PC-3 (cell line): ENCODE data around the gene MAP2. TPM values are rescaled to one million over a fixed set of nuclear protein-coding genes. Genes with fewer than 3 reads are reported as not detected.

Experiments
- ATAC-seq: fragments of 200-7000 bp; cut with Tn5 transposase; 2 replicates; pipeline ENCODE4 v1.9.1; 2020; ENCODE audit warnings: mild to moderate bottlenecking, moderate library complexity
- BruUV-seq: library from RNA; stranded (reverse); fragments of 400-500 nt; replicated peaks from 2 replicates; lab custom pipeline; 2021; lab: Mats Ljungman, UMichigan
- CTCF ChIA-PET: fragments of 300-600 bp; sonication (Branson Sonifier 250); formaldehyde crosslinking; loops from one replicate; lab custom pipeline; 2022; ENCODE audit warnings: antibody characterized with exemption; lab: Charles Lee
- POLR2A ChIA-PET: fragments of 300-600 bp; sonication (Branson Sonifier 250); formaldehyde crosslinking; loops from one replicate; lab custom pipeline; 2022; ENCODE audit warnings: antibody characterized with exemption; ENCODE audit not compliant: unreplicated experiment; lab: Charles Lee
- DNase-seq: peaks from one replicate; pipeline ENCODE4 v3.0.0-alpha.2; 2015
- H2AFZ ChIP-seq: fragments of 300-600 bp; sonication (generic); 2 replicates; pipeline ENCODE4 v1.6.0; 2016; ENCODE audit warnings: antibody characterized with exemption, low read length
- H3F3A ChIP-seq: fragments of 300-600 bp; sonication (generic); one replicate; pipeline ENCODE4 v1.6.0; 2017; ENCODE audit warnings: antibody characterized with exemption, low read length, control low read depth, mild to moderate bottlenecking; ENCODE audit not compliant: unreplicated experiment
- H3K27ac ChIP-seq: fragments of 300-600 bp; sonication (generic); 2 replicates; pipeline ENCODE4 v1.5.1; 2016; ENCODE audit warnings: mild to moderate bottlenecking, low read length
- H3K27me3 ChIP-seq: fragments of 300-600 bp; sonication (generic); 2 replicates; pipeline ENCODE4 v1.6.1; 2016; ENCODE audit warnings: low read length, mixed read lengths
- H3K36me3 ChIP-seq: fragments of 300-600 bp; sonication (generic); 2 replicates; pipeline ENCODE4 v1.6.1; 2016; ENCODE audit warnings: low read depth, mixed run types, low read length, mixed read lengths
- H3K4me1 ChIP-seq: fragments of 300-600 bp; sonication (generic); 2 replicates; pipeline ENCODE4 v1.5.1; 2016; ENCODE audit warnings: low read length; ENCODE audit not compliant: insufficient read depth
- H3K4me2 ChIP-seq: fragments of 300-600 bp; sonication (generic); 2 replicates; pipeline ENCODE4 v1.6.0; 2016; ENCODE audit warnings: low read length
- H3K4me3 ChIP-seq: fragments of 300-600 bp; sonication (generic); 2 replicates; pipeline ENCODE4 v1.5.1; 2016; ENCODE audit warnings: mild to moderate bottlenecking, low read length, mixed read lengths
- H3K79me2 ChIP-seq: fragments of 300-600 bp; sonication (generic); 2 replicates; pipeline ENCODE4 v1.6.1; 2017; ENCODE audit warnings: low read length, mixed read lengths
- H3K9ac ChIP-seq: fragments of 300-600 bp; sonication (generic); 2 replicates; pipeline ENCODE4 v1.6.0; 2016; ENCODE audit warnings: mild to moderate bottlenecking, low read length
- H3K9me2 ChIP-seq: fragments of 300-600 bp; sonication (generic); replicated peaks from 2 replicates; pipeline ENCODE4 v1.6.1; 2016; ENCODE audit warnings: mixed run types, low read length, mixed read lengths
- H3K9me3 ChIP-seq: fragments of 300-600 bp; sonication (generic); 2 replicates; pipeline ENCODE4 v1.6.1; 2016; ENCODE audit warnings: low read length, mixed read lengths
- H4K20me1 ChIP-seq: fragments of 300-600 bp; sonication (generic); 2 replicates; pipeline ENCODE4 v1.6.1; 2016; ENCODE audit warnings: low read length, mixed read lengths
- CTCF ChIP-seq: fragments of 300-600 bp; sonication (generic); conservative IDR thresholded peaks from 2 replicates; pipeline ENCODE4 v1.5.1; 2017; ENCODE audit warnings: antibody characterized with exemption, low read depth, mild to moderate bottlenecking, low read length
- EZH2 ChIP-seq: fragments of 300-600 bp; sonication (generic); IDR thresholded peaks from one replicate; pipeline ENCODE4 v1.6.1; 2017; ENCODE audit warnings: antibody characterized with exemption, mild to moderate bottlenecking, low read length; ENCODE audit not compliant: unreplicated experiment
- EZH2phosphoT487 ChIP-seq: fragments of 300-600 bp; sonication (generic); IDR thresholded peaks from 2 replicates; pipeline ENCODE4 v1.6.1; 2018; ENCODE audit warnings: mild to moderate bottlenecking, antibody characterized with exemption, low read length, borderline replicate concordance
- intact Hi-C: fragments of 100-400 bp; cut with micrococcal nuclease; formaldehyde crosslinking; loops from 2 replicates; pipeline ENCODE4 v1.9.0; 2023
- total RNA-seq: library from RNA; depleted of rRNA; stranded (reverse); fragments of >200 nt; gene quantifications from 2 replicates; pipeline ENCODE4 v1.2.3, GENCODE V29; 2014

MAP2 gene
- total RNA-seq, 1 experiment from 2014 or later: 2.1 TPM

GRCh38 chr2:209584472-209584871, 160.6 kb downstream of the MAP2 start:
- POLR2A ChIA-PET: no interaction called here
- H3F3A ChIP-seq: no peaks in the 10 kb centered on the region
- no peaks in the 10 kb centered on the region for H3K4me1 ChIP-seq
- H3K4me2 ChIP-seq: no peak overlapping the region
- TF ChIP-seq EZH2phosphoT487: no peak
- H3K27me3 ChIP-seq: peaks cover 5% of the 10 kb centered on the region; the same call in 1 of the 2 replicates
- H4K20me1 ChIP-seq: no peaks in the 10 kb centered on the region
- DNase-seq (no peak), ATAC-seq (no peak)
- H3K9ac ChIP-seq: no peak overlapping the region
- intact Hi-C loops: no loop called here
- no peak overlapping the region for H3K27ac ChIP-seq
- H2AFZ ChIP-seq: no peak overlapping the region
- H3K79me2 ChIP-seq: no peaks in the 10 kb centered on the region
- H3K9me3 ChIP-seq: no peaks in the 10 kb centered on the region
- no peak overlapping the region for H3K4me3 ChIP-seq
- H3K9me2 ChIP-seq: no peaks in the 10 kb centered on the region
- BruUV-seq: no TSS peak
- H3K36me3 ChIP-seq: no peaks in the 10 kb centered on the region
- CTCF ChIA-PET: no interaction called here

DNA sequence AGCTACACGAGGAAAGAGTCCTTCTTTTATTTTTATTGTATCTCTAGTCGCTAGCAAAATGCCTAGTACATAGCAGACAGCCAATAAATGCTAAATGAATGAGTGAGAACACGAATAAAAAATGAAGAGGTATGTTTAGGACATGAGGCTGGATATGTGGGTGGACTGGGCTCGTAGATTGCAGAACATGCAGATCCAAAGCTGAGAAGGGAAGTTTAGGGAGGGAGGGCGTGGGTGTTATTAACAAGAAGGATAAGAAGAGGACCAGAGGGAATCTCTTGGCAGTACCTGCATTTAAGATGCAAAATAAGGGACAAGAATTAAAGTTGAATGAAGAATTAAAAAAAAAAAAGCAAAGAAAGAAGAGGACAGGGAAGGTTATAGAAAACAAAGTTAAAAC, 161.1 kb downstream of the MAP2 start:
- Histone ChIP-seq H3F3A (no peaks in the 10 kb centered on the region), H3K9ac (no peak overlapping the region), H4K20me1 (no peaks in the 10 kb centered on the region), H2AFZ (no peak overlapping the region), H3K4me1 (no peaks in the 10 kb centered on the region), H3K4me3 (no peak overlapping the region), H3K27me3 (peaks cover 5% of the 10 kb centered on the region; the same call in 1 of the 2 replicates), H3K79me2 (no peaks in the 10 kb centered on the region), H3K4me2 (no peak overlapping the region), H3K9me3 (no peaks in the 10 kb centered on the region), H3K36me3 (no peaks in the 10 kb centered on the region), H3K9me2 (no peaks in the 10 kb centered on the region), H3K27ac (no peak overlapping the region)
- TF ChIP-seq EZH2phosphoT487 (no peak), EZH2 (no peak), CTCF (no peak)
- ATAC-seq: no peak
- no TSS peak for BruUV-seq
- DNase-seq: no peak
- ChIA-PET CTCF (no interaction called here), POLR2A (no interaction called here)
- intact Hi-C loops: no loop called here

DNA sequence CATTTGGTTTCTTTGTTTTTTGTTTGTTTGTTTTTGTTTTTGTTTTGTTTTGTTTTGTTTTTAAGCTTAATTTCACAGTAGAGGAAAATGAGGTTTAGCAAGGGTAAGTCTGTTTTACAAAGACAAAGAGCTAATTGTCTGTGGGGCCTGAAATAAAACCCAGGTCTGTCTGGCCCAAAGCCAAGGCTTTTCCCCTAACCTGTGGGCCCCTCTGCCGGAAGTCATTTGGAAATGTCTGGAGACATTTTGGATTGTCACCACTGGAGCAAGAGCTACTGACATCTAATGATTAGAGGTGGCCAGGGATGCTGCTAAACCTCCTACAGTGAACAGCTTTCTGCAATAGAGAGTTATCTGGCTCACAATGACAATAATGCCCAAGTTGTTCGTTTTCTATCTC, 167.2 kb downstream of the MAP2 start:
- BruUV-seq: no TSS peak
- Histone ChIP-seq H3K9ac (no peak overlapping the region), H3K9me2 (no peaks in the 10 kb centered on the region), H3K79me2 (no peaks in the 10 kb centered on the region), H3F3A (no peaks in the 10 kb centered on the region), H3K4me3 (no peak overlapping the region), H3K4me2 (no peak overlapping the region), H3K36me3 (no peaks in the 10 kb centered on the region), H3K4me1 (no peaks in the 10 kb centered on the region), H3K27ac (no peak overlapping the region), H2AFZ (no peak overlapping the region), H3K9me3 (no peaks in the 10 kb centered on the region), H3K27me3 (no peaks in the 10 kb centered on the region), H4K20me1 (no peaks in the 10 kb centered on the region)
- ChIA-PET POLR2A (no interaction called here), CTCF (no interaction called here)
- DNase-seq (no peak), ATAC-seq (no peak)
- TF ChIP-seq EZH2phosphoT487 (no peak), EZH2 (no peak), CTCF (no peak)
- intact Hi-C loops: no loop called here
